PC-9 (cell line): ENCODE results near the gene CDK2AP2. TPM values are rescaled to one million over a fixed set of nuclear protein-coding genes. Genes with fewer than 3 reads are reported as not detected.

ENCODE experiments used
- BruUV-seq: library from RNA; stranded (reverse); fragments of 400-500 nt; replicated peaks from 2 replicates; lab custom pipeline; 2021; lab: Mats Ljungman, UMichigan
- CTCF ChIA-PET: fragments of 300-600 bp; sonication (Branson Sonifier 250); formaldehyde crosslinking; loops from one replicate; lab custom pipeline; 2022; ENCODE audit warnings: antibody characterized with exemption; lab: Charles Lee
- POLR2A ChIA-PET: fragments of 300-600 bp; sonication (Branson Sonifier 250); formaldehyde crosslinking; loops from one replicate; lab custom pipeline; 2022; ENCODE audit warnings: antibody characterized with exemption; ENCODE audit not compliant: unreplicated experiment; lab: Charles Lee
- DNase-seq, 2 experiments: peaks; one replicate each; pipeline versions ENCODE4 v3.0.0 to v3.0.0-alpha.2; 2015 to 2022; ENCODE audit warnings: mixed read lengths in 1 of 2
- H2AFZ ChIP-seq: fragments of 200-600 bp; sonication (generic); 2 replicates; pipeline ENCODE4 v1.8.1; 2017; ENCODE audit warnings: antibody characterized with exemption
- H3F3A ChIP-seq: fragments of 200-600 bp; sonication (generic); 2 replicates; pipeline ENCODE4 v1.8.1; 2017; ENCODE audit warnings: antibody characterized with exemption, mild to moderate bottlenecking, low read depth; ENCODE audit not compliant: insufficient read depth
- H3K27ac ChIP-seq: fragments of 200-600 bp; sonication (generic); 2 replicates; pipeline ENCODE4 v1.6.1; 2016; ENCODE audit warnings: mixed run types
- H3K27me3 ChIP-seq: fragments of 200-600 bp; sonication (generic); 2 replicates; pipeline ENCODE4 v1.6.1; 2016; ENCODE audit warnings: low read depth, mixed run types; ENCODE audit not compliant: insufficient read depth
- H3K36me3 ChIP-seq: fragments of 200-600 bp; sonication (generic); 2 replicates; pipeline ENCODE4 v1.6.1; 2016; ENCODE audit warnings: low read depth, mixed run types
- H3K4me1 ChIP-seq: fragments of 200-600 bp; sonication (generic); replicated peaks from 2 replicates; pipeline ENCODE4 v1.6.1; 2016; ENCODE audit warnings: mixed run types; ENCODE audit not compliant: insufficient read depth
- H3K4me2 ChIP-seq: fragments of 200-600 bp; sonication (generic); 2 replicates; pipeline ENCODE4 v1.6.1; 2017; ENCODE audit warnings: mixed run types
- H3K4me3 ChIP-seq: fragments of 200-600 bp; sonication (generic); 2 replicates; pipeline ENCODE4 v1.6.1; 2016; ENCODE audit warnings: mixed run types
- H3K79me2 ChIP-seq: fragments of 200-600 bp; sonication (generic); 2 replicates; pipeline ENCODE4 v1.6.1; 2017; ENCODE audit warnings: low read depth, mixed run types
- H3K9me2 ChIP-seq: fragments of 200-600 bp; sonication (generic); 2 replicates; pipeline ENCODE4 v1.8.1; 2017; ENCODE audit warnings: mild to moderate bottlenecking; ENCODE audit not compliant: insufficient read depth
- H3K9me3 ChIP-seq: fragments of 200-600 bp; sonication (generic); 2 replicates; pipeline ENCODE4 v1.8.1; 2016; ENCODE audit warnings: low read depth; ENCODE audit not compliant: insufficient read depth
- H4K20me1 ChIP-seq: fragments of 200-600 bp; sonication (generic); 2 replicates; pipeline ENCODE4 v1.8.1; 2017; ENCODE audit not compliant: insufficient read depth
- EZH2 ChIP-seq: fragments of 200-600 bp; sonication (generic); IDR thresholded peaks from 2 replicates; pipeline ENCODE4 v1.8.0; 2017; ENCODE audit warnings: antibody characterized with exemption, low read depth
- intact Hi-C: fragments of 100-400 bp; cut with micrococcal nuclease; formaldehyde crosslinking; loops from one replicate; pipeline ENCODE4 v1.10.0; 2022; ENCODE audit not compliant: unreplicated experiment
- total RNA-seq: library from RNA; stranded (reverse); gene quantifications from 2 replicates; pipeline ENCODE4 v1.2.3, GENCODE V29; 2021
- TF ChIP-seq, protein P1 (sequence below): fragments of 200-600 bp; sonication (generic); conservative IDR thresholded peaks from 2 replicates; pipeline ENCODE4 v1.6.1; 2017; ENCODE audit warnings: mixed run types, antibody characterized with exemption, mild to moderate bottlenecking, moderate library complexity

Gene CDK2AP2
- total RNA-seq, 1 experiment from 2014 or later = 80.0 TPM

DNA sequence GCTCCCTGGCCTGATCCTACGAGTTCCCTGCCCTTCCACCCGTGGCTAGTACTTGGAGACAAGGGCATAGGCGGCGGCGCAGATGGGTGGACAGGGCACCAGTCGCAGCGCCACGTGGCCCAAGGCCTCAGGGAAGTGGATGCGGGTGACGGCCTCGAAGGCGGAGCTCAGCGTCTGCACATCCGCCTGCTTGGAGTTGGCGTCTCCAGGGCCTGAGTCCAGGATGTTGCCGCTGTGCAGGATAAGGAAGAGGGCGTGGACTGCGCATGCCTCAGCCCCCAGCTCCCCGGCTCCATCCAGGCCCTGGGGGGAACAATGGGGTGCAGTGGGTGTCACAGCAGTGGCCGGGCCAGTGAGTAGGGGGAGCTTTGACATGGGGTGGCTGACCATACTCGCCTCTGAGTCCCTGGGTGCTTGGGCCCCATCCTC is 9.4 kb downstream of the CDK2AP2 start:
- BruUV-seq = no TSS peak
- CTCF ChIA-PET = no interaction called here

DNA sequence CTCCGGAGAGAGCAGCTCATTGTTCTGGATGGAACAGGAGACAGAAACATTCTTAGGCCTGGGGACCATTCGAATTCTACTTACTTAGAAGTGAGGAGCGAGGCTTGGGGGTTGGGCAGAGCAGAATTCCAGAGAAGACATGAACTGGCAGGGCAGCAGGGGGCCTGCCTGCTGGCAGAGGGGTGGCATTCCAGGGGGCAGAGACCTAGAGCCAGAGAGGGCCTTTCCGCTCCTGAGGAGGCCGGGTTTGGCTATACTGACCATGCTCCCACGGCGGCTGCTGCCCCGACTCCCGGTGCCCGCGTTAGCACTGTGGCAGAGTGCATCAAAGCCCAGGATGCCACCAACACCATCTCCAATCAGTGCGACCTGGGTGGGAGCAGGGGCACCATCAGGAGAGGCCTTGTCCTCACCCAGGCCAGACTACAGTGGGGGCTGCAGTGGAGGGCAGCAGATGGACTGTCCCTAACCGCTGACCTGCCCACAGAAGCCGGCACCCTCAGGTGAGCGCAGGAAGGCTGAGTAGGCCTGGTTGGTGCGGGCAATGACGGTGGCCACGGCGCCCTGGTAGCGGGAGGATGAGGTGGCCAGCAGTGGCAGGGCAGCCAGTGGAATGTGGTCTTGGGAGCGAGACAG is 10.2 kb downstream of the CDK2AP2 start:
- H3K27me3 ChIP-seq = no peaks in the 10 kb centered on the region
- H3K36me3 ChIP-seq = peaks cover 7% of the 10 kb centered on the region; the same call in 1 of the 2 replicates
- H3K4me3 ChIP-seq = no peak overlapping the region
- no peak overlapping the region for H3K27ac ChIP-seq
- H3K9me2 ChIP-seq = no peaks in the 10 kb centered on the region
- ChIA-PET CTCF (no interaction called here), POLR2A (no interaction called here)
- no peak overlapping the region for H2AFZ ChIP-seq
- H3K4me2 ChIP-seq = no peak overlapping the region
- TF ChIP-seq EZH2 = no peak
- TF ChIP-seq, protein P1, sequence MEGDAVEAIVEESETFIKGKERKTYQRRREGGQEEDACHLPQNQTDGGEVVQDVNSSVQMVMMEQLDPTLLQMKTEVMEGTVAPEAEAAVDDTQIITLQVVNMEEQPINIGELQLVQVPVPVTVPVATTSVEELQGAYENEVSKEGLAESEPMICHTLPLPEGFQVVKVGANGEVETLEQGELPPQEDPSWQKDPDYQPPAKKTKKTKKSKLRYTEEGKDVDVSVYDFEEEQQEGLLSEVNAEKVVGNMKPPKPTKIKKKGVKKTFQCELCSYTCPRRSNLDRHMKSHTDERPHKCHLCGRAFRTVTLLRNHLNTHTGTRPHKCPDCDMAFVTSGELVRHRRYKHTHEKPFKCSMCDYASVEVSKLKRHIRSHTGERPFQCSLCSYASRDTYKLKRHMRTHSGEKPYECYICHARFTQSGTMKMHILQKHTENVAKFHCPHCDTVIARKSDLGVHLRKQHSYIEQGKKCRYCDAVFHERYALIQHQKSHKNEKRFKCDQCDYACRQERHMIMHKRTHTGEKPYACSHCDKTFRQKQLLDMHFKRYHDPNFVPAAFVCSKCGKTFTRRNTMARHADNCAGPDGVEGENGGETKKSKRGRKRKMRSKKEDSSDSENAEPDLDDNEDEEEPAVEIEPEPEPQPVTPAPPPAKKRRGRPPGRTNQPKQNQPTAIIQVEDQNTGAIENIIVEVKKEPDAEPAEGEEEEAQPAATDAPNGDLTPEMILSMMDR = no peak
- intact Hi-C loops = no loop called here
- no peak for DNase-seq
- peaks cover 1% of the 10 kb centered on the region; the same call in 1 of the 2 replicates for H3K4me1 ChIP-seq
- H3K79me2 ChIP-seq = peaks cover 7% of the 10 kb centered on the region
- no TSS peak for BruUV-seq
- H4K20me1 ChIP-seq = 0 out of 2 replicates have a peak, but pooled peaks cover 1% of the 10 kb centered on the region
- peaks cover 14% of the 10 kb centered on the region; the same call in 1 of the 2 replicates for H3F3A ChIP-seq
- H3K9me3 ChIP-seq = no peaks in the 10 kb centered on the region

More for the DNA sequence above, 9.4 kb downstream of the CDK2AP2 start:
- H3K36me3 ChIP-seq = peaks cover 7% of the 10 kb centered on the region; the same call in 1 of the 2 replicates
- intact Hi-C loops = no loop called here
- H3K27me3 ChIP-seq = no peaks in the 10 kb centered on the region
- H3K27ac ChIP-seq = no peak overlapping the region
- POLR2A ChIA-PET = interaction anchor here (0.6 kb wide), 1 partner anchor 15 kb away, joined by 3 read pairs; no protein-coding TSS in a partner anchor
- no peaks in the 10 kb centered on the region for H4K20me1 ChIP-seq
- no peaks in the 10 kb centered on the region for H3K9me2 ChIP-seq
- TF ChIP-seq, protein P1 = no peak
- TF ChIP-seq EZH2 = no peak
- DNase-seq = no peak
- H3K9me3 ChIP-seq = no peaks in the 10 kb centered on the region
- peaks cover 9% of the 10 kb centered on the region for H3K4me1 ChIP-seq
- peaks cover 15% of the 10 kb centered on the region; the same call in 1 of the 2 replicates for H3F3A ChIP-seq
- H3K79me2 ChIP-seq = peaks cover 15% of the 10 kb centered on the region
- H3K4me3 ChIP-seq = no peak overlapping the region
- H3K4me2 ChIP-seq = no peak overlapping the region
- no peak overlapping the region for H2AFZ ChIP-seq

DNA sequence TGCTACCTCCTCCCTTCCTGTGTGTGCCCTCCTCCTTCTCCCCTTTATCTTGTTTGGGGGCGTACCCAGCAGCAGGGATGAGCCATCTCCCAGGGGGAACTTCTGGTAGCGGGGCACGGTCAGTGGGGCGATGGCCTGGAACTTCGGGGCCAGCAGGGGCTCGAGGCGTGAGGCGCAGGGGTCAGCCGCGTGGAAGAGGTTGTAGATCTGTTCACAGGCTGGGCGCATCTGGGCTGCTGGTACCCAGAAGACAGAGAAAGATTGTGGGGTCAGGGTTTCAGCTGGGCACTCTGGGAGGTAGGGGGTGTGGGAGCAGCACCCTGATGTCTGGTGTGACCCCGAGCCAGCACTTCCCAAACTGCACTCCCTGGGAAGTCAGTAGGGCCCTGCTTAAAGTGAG is 11.8 kb downstream of the CDK2AP2 start:
- Histone ChIP-seq H2AFZ (no peak overlapping the region), H3K4me1 (no peaks in the 10 kb centered on the region), H3K4me2 (no peak overlapping the region), H3K27me3 (no peaks in the 10 kb centered on the region), H3K4me3 (no peak overlapping the region), H3F3A (peaks cover 13% of the 10 kb centered on the region; the same call in 1 of the 2 replicates), H3K79me2 (no peaks in the 10 kb centered on the region), H4K20me1 (0 out of 2 replicates have a peak, but pooled peaks cover 5% of the 10 kb centered on the region), H3K9me2 (no peaks in the 10 kb centered on the region), H3K27ac (no peak overlapping the region), H3K36me3 (peaks cover 6% of the 10 kb centered on the region; the same call in 1 of the 2 replicates), H3K9me3 (no peaks in the 10 kb centered on the region)
- intact Hi-C loops = no loop called here
- ChIA-PET CTCF (interaction anchor here (0.6 kb wide), 1 partner anchor 94 kb away, joined by 5 read pairs; the partner anchor contains the start of gene PPP1CA), POLR2A (no interaction called here)
- BruUV-seq = no TSS peak
- no peak for DNase-seq
- TF ChIP-seq EZH2 = no peak
- TF ChIP-seq, protein P1 = no peak
